Stimulated activated CD4-positive, alpha-beta T cell treated with anti-CD3 and anti-CD28 coated beads, TNF-alpha, amount 100 ng/mL, for 24 hours (primary cell): Measurements from ENCODE around the gene KIF20A.
A peak's percentile ranks its signal among the peaks of the same experiment; 100 is the strongest.
"Not testable (repeated sequence)": the region's sequence is repeated elsewhere in the genome, so short reads cannot be mapped to it uniquely, and the experiment has no call there.

Source experiments
- DNase-seq, 3 experiments: peaks; one replicate each; pipeline ENCODE4 v3.0.0-alpha.2; 2020; ENCODE audit warnings: low read depth in 3 of 3

KIF20A gene

GRCh38 chr5:138178516-138179276 is at the start of gene KIF20A, which contains the start of gene BRD8:
Gene KIF20A, plus strand, starts transcription at chr5:138179112. Its CDS starts 569 bp downstream, at chr5:138179681.
Gene BRD8, minus strand, starts transcription at chr5:138178630. Its CDS starts 16 bp downstream, at chr5:138178614.
- DNase-seq = peak; percentile 76 to 90 (median 87)

GRCh38 chr5:138129347-138129746 is 49.6 kb upstream of the KIF20A start:
- no peak for DNase-seq

GRCh38 chr5:138132543-138132942 is 46.4 kb upstream of the KIF20A start:
- DNase-seq = no peak

- DNase-seq = no peak
These were observed 39.7 kb upstream of the KIF20A start, which contains the start of gene NME5 for GRCh38 chr5:138138949-138139780. Gene NME5, minus strand, starts transcription at chr5:138139428. Its CDS starts 648 bp downstream, at chr5:138138780.

- no peak for DNase-seq
These were observed 39.2 kb upstream of the KIF20A start for GRCh38 chr5:138139781-138140090.

DNA sequence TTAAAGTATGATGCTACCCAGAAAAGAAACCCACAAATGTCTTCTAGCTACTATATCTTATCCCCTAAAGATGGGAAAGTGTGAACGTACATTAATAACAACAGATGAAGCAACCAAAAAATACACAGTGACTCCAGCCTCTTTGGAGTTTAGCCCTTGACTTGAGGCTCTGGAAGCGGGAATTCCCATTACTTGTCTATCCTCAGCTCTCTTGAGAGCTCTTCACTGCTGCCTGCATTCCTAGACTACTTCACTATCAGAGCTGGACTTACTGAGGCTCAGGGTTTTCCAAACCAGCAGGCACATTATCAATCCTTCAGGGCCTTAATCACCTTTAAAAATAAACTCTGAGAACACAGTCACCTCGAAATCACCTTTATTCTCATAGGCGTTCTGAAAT is 38.6 kb upstream of the KIF20A start:
- DNase-seq = no peak

GRCh38 chr5:138141734-138142133 is 37.2 kb upstream of the KIF20A start:
- DNase-seq = no peak

- DNase-seq = not testable (repeated sequence)
These were observed 35.3 kb upstream of the KIF20A start for GRCh38 chr5:138143578-138143977.

- no peak for DNase-seq
These were observed 30.1 kb upstream of the KIF20A start for GRCh38 chr5:138148811-138149210.

GRCh38 chr5:138149530-138149929 is 29.4 kb upstream of the KIF20A start:
- no peak for DNase-seq

- not testable (repeated sequence) for DNase-seq
These were observed 22.9 kb upstream of the KIF20A start for GRCh38 chr5:138155977-138156376.

GRCh38 chr5:138157626-138158025 is 21.3 kb upstream of the KIF20A start:
- no peak for DNase-seq

DNA sequence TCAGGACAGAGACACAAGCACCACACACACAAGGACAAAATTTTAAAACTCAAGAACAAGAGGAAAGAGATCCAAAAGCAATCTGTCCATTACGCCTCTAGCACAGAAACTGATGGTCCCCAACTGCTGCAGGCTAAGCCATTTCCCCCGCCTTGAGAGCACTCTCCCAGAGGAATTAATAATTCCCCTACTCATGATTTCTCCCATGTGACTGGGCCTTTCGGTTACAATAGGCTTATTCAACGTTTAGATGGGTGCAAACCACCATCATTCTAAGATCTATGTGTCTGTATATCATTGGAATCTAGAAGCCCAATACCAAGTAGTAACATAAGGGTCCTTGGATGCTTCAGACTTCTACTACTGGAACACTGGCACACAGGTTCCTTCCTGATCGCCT is 19.2 kb upstream of the KIF20A start:
- DNase-seq = no peak

DNA sequence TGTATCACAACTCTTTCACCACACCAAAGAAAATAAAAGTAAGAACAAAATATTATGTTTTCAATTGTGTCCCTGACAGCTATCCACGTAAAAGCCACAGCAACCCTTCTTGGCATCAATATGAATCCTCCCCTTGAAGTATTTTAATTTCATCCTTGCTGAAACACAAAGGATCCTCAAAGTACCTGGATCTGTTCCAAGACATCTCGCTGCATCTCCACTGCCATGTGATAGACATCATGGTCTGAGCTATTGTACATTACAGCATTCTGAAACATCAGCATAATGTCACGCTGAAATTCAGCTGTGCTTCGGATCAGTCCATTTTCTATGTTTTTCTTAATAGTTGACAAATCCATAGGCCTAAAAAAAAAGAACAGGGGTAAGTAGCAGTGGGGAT is 18.2 kb upstream of the KIF20A start:
- DNase-seq = no peak

DNA sequence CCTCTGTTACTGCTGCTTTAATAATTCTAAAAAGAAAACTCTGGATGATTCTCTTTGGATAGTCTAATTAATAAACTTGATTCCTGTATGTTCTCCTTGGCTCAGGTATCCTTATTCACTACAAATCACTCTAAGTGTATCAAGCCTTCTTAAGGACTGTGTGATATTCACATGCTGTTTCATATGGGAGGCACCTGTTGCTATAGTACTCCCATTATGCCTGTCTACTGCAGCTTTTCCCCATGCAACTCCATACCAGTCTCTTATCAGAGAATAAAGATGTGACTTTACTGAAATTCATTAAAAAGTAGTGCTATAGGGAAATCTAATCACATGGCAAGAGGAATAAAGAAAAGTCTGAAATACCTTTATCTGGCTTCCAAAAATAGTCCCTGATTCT is 15.2 kb upstream of the KIF20A start:
- DNase-seq = no peak

- DNase-seq = no peak
These were observed 9.8 kb upstream of the KIF20A start for GRCh38 chr5:138169124-138169523.

GRCh38 chr5:138170299-138170698 is 8.6 kb upstream of the KIF20A start:
- no peak for DNase-seq

DNA sequence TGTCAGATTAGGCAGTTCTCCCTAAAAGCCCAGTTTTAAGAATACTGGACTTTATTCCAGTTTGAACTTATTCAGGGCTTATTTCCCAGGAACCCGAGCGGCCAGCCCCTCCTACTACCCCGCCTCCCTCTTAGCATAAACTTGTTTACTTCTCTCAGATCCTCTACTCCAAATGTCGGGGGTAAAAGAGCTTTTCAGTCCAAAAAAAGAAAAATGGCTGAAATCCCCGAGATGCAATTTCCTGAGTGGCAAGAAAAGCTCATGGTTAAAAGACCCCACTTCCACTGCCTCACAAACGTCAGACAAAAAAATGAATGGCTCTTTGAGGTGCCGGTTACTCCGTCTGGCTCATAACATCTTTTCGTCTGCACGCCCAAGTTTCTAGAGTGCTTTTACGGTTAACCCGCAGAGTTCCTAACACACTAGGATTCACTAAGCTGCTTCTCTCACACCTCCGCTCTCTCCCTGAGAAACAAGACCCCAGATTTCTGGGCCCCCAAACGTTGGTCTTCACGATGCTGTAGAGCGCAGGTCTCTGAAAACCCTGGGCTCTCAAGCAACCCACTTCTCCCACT is 884 bp upstream of the KIF20A start:
- DNase-seq = peak in 1 of 3 experiments; percentile 12

- peak in 1 of 3 experiments; percentile 3 for DNase-seq
These were observed 455 bp downstream of the KIF20A start for GRCh38 chr5:138179277-138179857.

- DNase-seq = no peak
These were observed 1.4 kb downstream of the KIF20A start for GRCh38 chr5:138180183-138180782.

DNA sequence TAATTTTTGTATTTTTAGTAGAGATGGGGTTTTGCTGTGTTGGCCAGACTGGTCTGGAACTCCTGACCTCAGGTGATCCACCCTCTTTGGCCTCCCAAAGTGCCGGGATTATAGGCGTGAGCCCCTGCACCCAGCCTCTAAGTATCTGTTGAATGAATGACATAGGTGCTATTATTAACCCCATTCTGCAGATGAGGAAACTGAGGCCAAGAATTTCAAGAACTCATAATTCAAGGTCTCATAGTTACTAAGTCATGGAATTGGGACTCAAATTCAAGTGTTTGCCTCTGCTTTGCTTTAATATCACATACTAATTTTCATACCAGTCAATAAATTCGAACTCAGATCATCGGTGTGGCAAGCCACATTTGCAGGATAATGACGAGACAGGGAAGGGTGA is 1.9 kb downstream of the KIF20A start:
- no peak for DNase-seq

DNA sequence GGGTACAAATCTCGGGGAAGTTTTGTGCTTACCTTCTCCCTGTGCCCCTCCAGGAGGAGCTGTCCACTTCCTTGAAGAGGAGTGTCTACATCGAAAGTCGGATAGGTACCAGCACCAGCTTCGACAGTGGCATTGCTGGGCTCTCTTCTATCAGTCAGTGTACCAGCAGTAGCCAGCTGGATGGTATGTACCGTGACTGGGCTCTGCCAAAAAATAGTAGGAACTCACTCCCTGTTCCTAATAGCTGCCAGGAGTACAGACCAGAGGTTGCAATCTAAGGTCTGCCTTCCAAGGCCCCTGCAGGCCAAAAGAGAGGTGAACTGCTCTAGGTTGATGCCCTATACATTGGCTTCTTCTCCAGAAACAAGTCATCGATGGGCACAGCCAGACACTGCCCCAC is 3.9 kb downstream of the KIF20A start:
- no peak for DNase-seq
